Measurements from ENCODE around the gene PRKAA1. TPM values are rescaled to one million over a fixed set of nuclear protein-coding genes. Genes with fewer than 3 reads are reported as not detected.
"Not testable (repeated sequence)": the region's sequence is repeated elsewhere in the genome, so short reads cannot be mapped to it uniquely, and the experiment has no call there.

PRKAA1 gene
- total RNA-seq, 1 experiment from 2014 or later = 53.0 TPM

DNA sequence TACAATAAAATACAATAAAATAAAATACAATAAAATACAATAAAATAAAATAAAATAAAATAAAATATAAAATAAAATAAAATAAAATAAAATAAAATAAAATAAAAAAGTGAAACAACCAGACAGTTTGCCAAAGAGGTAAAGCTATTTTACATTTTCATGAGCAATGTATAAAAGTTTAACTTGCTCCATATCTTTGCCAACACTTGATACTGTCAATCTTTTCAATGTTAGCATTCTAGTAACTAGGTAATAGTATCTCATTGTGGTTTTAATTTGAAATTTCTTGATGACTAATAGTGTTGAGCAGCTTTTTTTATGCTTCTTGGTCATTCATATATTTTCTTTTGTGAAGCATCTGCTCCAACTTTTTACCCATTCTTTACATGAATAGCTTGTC, 59.7 kb downstream of the PRKAA1 start:
- Histone ChIP-seq H4K20me1 (ENCODE audit: insufficient read depth, low read depth, low read length) (no peaks in the 10 kb centered on the region), H3K9me2 (replicated peaks; ENCODE audit: insufficient read depth, low read length) (no peaks in the 10 kb centered on the region), H3K27ac (ENCODE audit: low read length) (no peak overlapping the region), H2AFZ (ENCODE audit: low read length) (no peak overlapping the region), H3K4me3 (ENCODE audit: low read length) (no peak overlapping the region), H3K79me2 (ENCODE audit: low read length) (peaks cover 63% of the 10 kb centered on the region), H3K4me2 (ENCODE audit: low read depth, low read length, poor library complexity, severe bottlenecking) (no peak overlapping the region), H3K4me1 (ENCODE audit: low read length) (no peaks in the 10 kb centered on the region), H3K9me3 (ENCODE audit: low read length) (peaks cover 9% of the 10 kb centered on the region), H3K36me3 (ENCODE audit: insufficient read depth, low read length) (peaks cover 38% of the 10 kb centered on the region), H3K27me3 (ENCODE audit: low read length) (no peaks in the 10 kb centered on the region), H3K9ac (ENCODE audit: low read length) (no peak overlapping the region)
- DNase-seq = no peak

DNA sequence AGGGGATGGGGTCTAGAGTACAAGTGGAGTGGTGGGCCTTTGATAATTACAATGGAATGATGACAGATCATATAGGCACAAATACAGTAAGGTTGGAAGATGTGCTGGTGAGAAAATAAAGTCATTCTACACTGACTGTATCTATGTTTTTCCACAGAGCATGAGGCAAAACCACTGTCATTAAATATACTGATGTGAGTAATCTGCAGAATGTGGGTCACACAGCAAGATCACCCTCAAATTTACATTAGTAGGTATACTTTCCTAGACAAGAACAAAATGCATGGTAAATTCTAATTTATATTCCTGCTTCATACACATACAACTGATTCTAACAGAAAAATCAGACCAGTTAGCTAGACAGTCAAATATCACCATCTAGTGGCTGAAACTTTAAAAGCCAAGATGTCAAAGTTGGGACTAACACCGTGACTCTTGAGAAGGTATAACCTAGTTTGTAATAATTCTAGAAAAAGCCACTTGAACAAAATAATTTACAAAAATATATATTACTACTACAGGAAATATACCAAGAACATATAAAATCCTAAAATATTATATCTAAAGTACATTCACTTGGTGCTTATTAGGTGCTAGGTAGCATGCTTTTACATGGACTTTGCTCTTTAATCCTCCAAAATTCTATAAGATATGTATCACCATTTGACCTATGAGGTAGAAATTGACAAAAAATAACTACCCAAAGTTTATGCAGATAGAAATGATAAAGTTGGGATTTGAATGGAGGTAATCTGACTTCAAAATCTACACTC, 61.9 kb downstream of the PRKAA1 start:
- no peaks in the 10 kb centered on the region for H4K20me1 ChIP-seq (ENCODE audit: insufficient read depth, low read depth, low read length)
- peak; percentile 91 for DNase-seq
- H3K79me2 ChIP-seq (ENCODE audit: low read length) = peaks cover 70% of the 10 kb centered on the region
- no peak overlapping the region for H2AFZ ChIP-seq (ENCODE audit: low read length)
- no peaks in the 10 kb centered on the region for H3K4me1 ChIP-seq (ENCODE audit: low read length)
- H3K4me2 ChIP-seq (ENCODE audit: low read depth, low read length, poor library complexity, severe bottlenecking) = no peak overlapping the region
- no peaks in the 10 kb centered on the region for H3K9me2 ChIP-seq (replicated peaks; ENCODE audit: insufficient read depth, low read length)
- no peak overlapping the region for H3K27ac ChIP-seq (ENCODE audit: low read length)
- H3K36me3 ChIP-seq (ENCODE audit: insufficient read depth, low read length) = peaks cover 23% of the 10 kb centered on the region
- no peak overlapping the region for H3K4me3 ChIP-seq (ENCODE audit: low read length)
- H3K27me3 ChIP-seq (ENCODE audit: low read length) = no peaks in the 10 kb centered on the region
- no peak overlapping the region for H3K9ac ChIP-seq (ENCODE audit: low read length)
- H3K9me3 ChIP-seq (ENCODE audit: low read length) = peaks cover 7% of the 10 kb centered on the region

DNA sequence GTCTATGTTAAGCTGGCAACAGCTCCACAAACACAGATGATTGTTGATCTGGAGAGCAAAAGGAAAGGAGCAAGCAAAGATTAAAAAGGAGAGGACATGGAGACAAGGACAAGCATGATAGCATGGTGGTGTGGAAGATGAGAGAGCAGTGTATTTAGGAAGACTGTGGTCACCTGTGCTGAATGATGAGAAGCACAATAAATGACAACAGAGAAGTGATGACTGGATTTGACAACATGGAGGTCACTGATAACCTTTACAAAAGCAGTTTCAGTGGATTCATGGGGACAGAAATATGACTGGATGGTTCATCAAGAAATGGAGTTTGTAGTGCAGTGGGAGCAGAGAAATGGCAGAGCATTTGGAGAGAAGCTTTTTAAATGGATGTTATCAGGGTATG, 62.6 kb downstream of the PRKAA1 start:
- H3K9me2 ChIP-seq (replicated peaks; ENCODE audit: insufficient read depth, low read length) = no peaks in the 10 kb centered on the region
- peaks cover 3% of the 10 kb centered on the region for H3K9me3 ChIP-seq (ENCODE audit: low read length)
- H3K36me3 ChIP-seq (ENCODE audit: insufficient read depth, low read length) = peaks cover 16% of the 10 kb centered on the region
- no peak overlapping the region for H2AFZ ChIP-seq (ENCODE audit: low read length)
- no peak overlapping the region for H3K4me2 ChIP-seq (ENCODE audit: low read depth, low read length, poor library complexity, severe bottlenecking)
- no peaks in the 10 kb centered on the region for H3K4me1 ChIP-seq (ENCODE audit: low read length)
- no peak overlapping the region for H3K27ac ChIP-seq (ENCODE audit: low read length)
- H3K79me2 ChIP-seq (ENCODE audit: low read length) = peaks cover 69% of the 10 kb centered on the region
- H3K9ac ChIP-seq (ENCODE audit: low read length) = no peak overlapping the region
- H4K20me1 ChIP-seq (ENCODE audit: insufficient read depth, low read depth, low read length) = no peaks in the 10 kb centered on the region
- H3K4me3 ChIP-seq (ENCODE audit: low read length) = no peak overlapping the region
- no peak for DNase-seq
- no peaks in the 10 kb centered on the region for H3K27me3 ChIP-seq (ENCODE audit: low read length)

DNA sequence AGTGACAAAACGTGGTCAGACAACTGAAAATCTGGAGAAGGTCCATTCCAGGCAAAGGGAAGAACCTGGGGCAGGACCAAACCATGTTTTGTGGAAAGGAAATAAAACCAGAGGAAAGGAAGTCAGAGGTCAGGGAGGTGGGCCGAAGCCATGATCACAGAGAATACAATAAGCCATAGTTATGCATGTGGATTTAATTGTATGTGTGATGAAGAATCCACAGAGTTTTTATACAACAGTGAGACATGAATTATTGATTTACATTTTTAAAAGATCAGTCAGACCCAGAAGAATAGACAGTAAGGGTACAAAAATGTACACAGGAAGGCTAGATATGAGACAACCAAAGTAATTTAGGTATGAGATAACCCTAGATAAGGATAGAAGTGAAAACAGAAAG, 63.2 kb downstream of the PRKAA1 start:
- H3K4me3 ChIP-seq (ENCODE audit: low read length) = no peak overlapping the region
- H2AFZ ChIP-seq (ENCODE audit: low read length) = no peak overlapping the region
- no peaks in the 10 kb centered on the region for H3K9me2 ChIP-seq (replicated peaks; ENCODE audit: insufficient read depth, low read length)
- no peaks in the 10 kb centered on the region for H3K4me1 ChIP-seq (ENCODE audit: low read length)
- peaks cover 71% of the 10 kb centered on the region for H3K79me2 ChIP-seq (ENCODE audit: low read length)
- no peak overlapping the region for H3K9ac ChIP-seq (ENCODE audit: low read length)
- H3K36me3 ChIP-seq (ENCODE audit: insufficient read depth, low read length) = peaks cover 10% of the 10 kb centered on the region; the same call in 1 of the 2 replicates
- H3K27ac ChIP-seq (ENCODE audit: low read length) = no peak overlapping the region
- H3K4me2 ChIP-seq (ENCODE audit: low read depth, low read length, poor library complexity, severe bottlenecking) = no peak overlapping the region
- H3K9me3 ChIP-seq (ENCODE audit: low read length) = no peaks in the 10 kb centered on the region
- no peaks in the 10 kb centered on the region for H3K27me3 ChIP-seq (ENCODE audit: low read length)
- no peaks in the 10 kb centered on the region for H4K20me1 ChIP-seq (ENCODE audit: insufficient read depth, low read depth, low read length)
- DNase-seq = no peak

DNA sequence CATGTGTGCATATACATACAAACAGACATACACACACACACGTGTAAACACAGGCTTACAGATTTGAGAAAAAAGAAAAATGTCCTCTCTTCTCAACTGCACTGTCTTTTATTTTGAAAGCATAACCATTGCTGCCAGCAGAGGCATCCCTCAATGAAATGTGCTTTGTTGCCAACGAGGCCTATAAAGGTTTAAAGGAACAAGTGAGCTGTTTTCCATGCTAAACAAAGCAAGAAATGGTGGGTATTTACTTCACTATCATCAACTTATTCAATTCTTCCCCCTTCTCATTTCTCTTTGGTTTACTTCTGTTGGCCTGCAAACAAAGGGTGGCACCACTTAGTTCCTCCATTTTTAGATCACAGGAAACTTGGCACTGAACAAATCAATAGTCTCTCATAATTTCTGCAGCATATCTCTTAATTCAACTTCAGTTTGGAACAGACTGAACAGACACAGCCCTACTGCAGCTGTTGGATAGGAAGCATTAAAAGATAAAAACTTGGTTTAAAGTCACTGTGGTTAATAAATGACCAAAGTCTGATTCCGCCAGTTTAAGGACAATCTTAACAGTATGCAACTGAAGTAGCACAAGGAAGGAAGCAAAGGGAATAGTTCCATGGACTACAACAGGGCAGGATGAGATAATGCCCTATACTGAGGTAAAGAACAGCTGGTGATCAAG, 64.2 kb downstream of the PRKAA1 start:
- Histone ChIP-seq H3K4me1 (ENCODE audit: low read length) (no peaks in the 10 kb centered on the region), H4K20me1 (ENCODE audit: insufficient read depth, low read depth, low read length) (no peaks in the 10 kb centered on the region), H3K4me2 (ENCODE audit: low read depth, low read length, poor library complexity, severe bottlenecking) (no peak overlapping the region), H3K4me3 (ENCODE audit: low read length) (no peak overlapping the region), H3K27me3 (ENCODE audit: low read length) (no peaks in the 10 kb centered on the region), H3K79me2 (ENCODE audit: low read length) (peaks cover 71% of the 10 kb centered on the region), H3K27ac (ENCODE audit: low read length) (no peak overlapping the region), H2AFZ (ENCODE audit: low read length) (no peak overlapping the region), H3K9me2 (replicated peaks; ENCODE audit: insufficient read depth, low read length) (no peaks in the 10 kb centered on the region), H3K9ac (ENCODE audit: low read length) (no peak overlapping the region), H3K36me3 (ENCODE audit: insufficient read depth, low read length) (0 out of 2 replicates have a peak, but pooled peaks cover 3% of the 10 kb centered on the region), H3K9me3 (ENCODE audit: low read length) (no peaks in the 10 kb centered on the region)
- no peak for DNase-seq

GRCh38 chr5:40733434-40733833, 64.7 kb downstream of the PRKAA1 start:
- no peak overlapping the region for H3K4me3 ChIP-seq (ENCODE audit: low read length)
- H2AFZ ChIP-seq (ENCODE audit: low read length) = no peak overlapping the region
- H3K27me3 ChIP-seq (ENCODE audit: low read length) = no peaks in the 10 kb centered on the region
- no peaks in the 10 kb centered on the region for H3K9me3 ChIP-seq (ENCODE audit: low read length)
- no peak overlapping the region for H3K4me2 ChIP-seq (ENCODE audit: low read depth, low read length, poor library complexity, severe bottlenecking)
- no peaks in the 10 kb centered on the region for H4K20me1 ChIP-seq (ENCODE audit: insufficient read depth, low read depth, low read length)
- no peaks in the 10 kb centered on the region for H3K9me2 ChIP-seq (replicated peaks; ENCODE audit: insufficient read depth, low read length)
- no peaks in the 10 kb centered on the region for H3K4me1 ChIP-seq (ENCODE audit: low read length)
- H3K79me2 ChIP-seq (ENCODE audit: low read length) = peaks cover 67% of the 10 kb centered on the region
- 0 out of 2 replicates have a peak, but pooled peaks cover 4% of the 10 kb centered on the region for H3K36me3 ChIP-seq (ENCODE audit: insufficient read depth, low read length)
- H3K27ac ChIP-seq (ENCODE audit: low read length) = no peak overlapping the region
- DNase-seq = no peak
- no peak overlapping the region for H3K9ac ChIP-seq (ENCODE audit: low read length)

- H3K36me3 ChIP-seq (ENCODE audit: insufficient read depth, low read length) = peaks cover 33% of the 10 kb centered on the region
- not testable (repeated sequence) for H3K4me3 ChIP-seq (ENCODE audit: low read length); H3K27me3 ChIP-seq (ENCODE audit: low read length); DNase-seq; H2AFZ ChIP-seq (ENCODE audit: low read length); H3K27ac ChIP-seq (ENCODE audit: low read length); H3K4me1 ChIP-seq (ENCODE audit: low read length); H3K9me3 ChIP-seq (ENCODE audit: low read length); H4K20me1 ChIP-seq (ENCODE audit: insufficient read depth, low read depth, low read length); H3K4me2 ChIP-seq (ENCODE audit: low read depth, low read length, poor library complexity, severe bottlenecking); H3K9me2 ChIP-seq (replicated peaks; ENCODE audit: insufficient read depth, low read length); H3K9ac ChIP-seq (ENCODE audit: low read length); H3K79me2 ChIP-seq (ENCODE audit: low read length)
These were observed 75.7 kb downstream of the PRKAA1 start for GRCh38 chr5:40722497-40722911.

GRCh38 chr5:40720069-40720468, 78.1 kb downstream of the PRKAA1 start:
- H3K4me1 ChIP-seq (ENCODE audit: low read length) = no peaks in the 10 kb centered on the region
- H2AFZ ChIP-seq (ENCODE audit: low read length) = no peak overlapping the region
- H3K4me2 ChIP-seq (ENCODE audit: low read depth, low read length, poor library complexity, severe bottlenecking) = no peak overlapping the region
- H3K9ac ChIP-seq (ENCODE audit: low read length) = no peak overlapping the region
- H3K4me3 ChIP-seq (ENCODE audit: low read length) = no peak overlapping the region
- no peaks in the 10 kb centered on the region for H4K20me1 ChIP-seq (ENCODE audit: insufficient read depth, low read depth, low read length)
- H3K27me3 ChIP-seq (ENCODE audit: low read length) = no peaks in the 10 kb centered on the region
- no peak for DNase-seq
- H3K9me3 ChIP-seq (ENCODE audit: low read length) = no peaks in the 10 kb centered on the region
- no peak overlapping the region for H3K27ac ChIP-seq (ENCODE audit: low read length)
- H3K36me3 ChIP-seq (ENCODE audit: insufficient read depth, low read length) = peaks cover 36% of the 10 kb centered on the region
- peaks cover 13% of the 10 kb centered on the region; the same call in 1 of the 2 replicates for H3K79me2 ChIP-seq (ENCODE audit: low read length)
- H3K9me2 ChIP-seq (replicated peaks; ENCODE audit: insufficient read depth, low read length) = no peaks in the 10 kb centered on the region
